Inflammatory macrophage treated with lipopolysaccharide for 4 hours (primary cell): ENCODE measurements around the gene BGN.

Source experiments
- DNase-seq: peaks from one replicate; pipeline ENCODE4 v3.0.0-alpha.2; 2020

BGN gene

GRCh38 chrX:153533091-153533490, 38.3 kb downstream of the BGN start:
- no peak for DNase-seq

DNA sequence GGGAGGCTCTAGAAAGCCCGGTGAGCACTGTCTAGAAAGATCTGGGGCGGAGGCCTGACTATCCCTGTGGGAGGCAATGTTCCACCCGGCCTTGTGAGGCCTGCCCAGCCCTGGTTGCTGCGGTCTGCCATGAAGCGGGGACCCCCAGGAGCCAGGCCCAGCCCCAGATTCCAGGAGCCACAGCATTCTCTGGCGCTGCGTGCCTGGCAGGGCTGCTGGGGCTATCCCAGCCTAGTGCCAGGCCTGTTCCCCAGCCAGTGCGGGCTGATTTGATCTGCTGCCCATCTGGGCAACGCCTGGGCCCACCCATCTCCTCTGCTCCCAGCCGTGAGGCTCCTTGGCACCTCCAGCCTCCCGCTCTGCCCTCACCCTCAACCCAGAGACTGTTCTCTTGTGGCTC, 42.3 kb downstream of the BGN start:
- DNase-seq, result no peak

DNA sequence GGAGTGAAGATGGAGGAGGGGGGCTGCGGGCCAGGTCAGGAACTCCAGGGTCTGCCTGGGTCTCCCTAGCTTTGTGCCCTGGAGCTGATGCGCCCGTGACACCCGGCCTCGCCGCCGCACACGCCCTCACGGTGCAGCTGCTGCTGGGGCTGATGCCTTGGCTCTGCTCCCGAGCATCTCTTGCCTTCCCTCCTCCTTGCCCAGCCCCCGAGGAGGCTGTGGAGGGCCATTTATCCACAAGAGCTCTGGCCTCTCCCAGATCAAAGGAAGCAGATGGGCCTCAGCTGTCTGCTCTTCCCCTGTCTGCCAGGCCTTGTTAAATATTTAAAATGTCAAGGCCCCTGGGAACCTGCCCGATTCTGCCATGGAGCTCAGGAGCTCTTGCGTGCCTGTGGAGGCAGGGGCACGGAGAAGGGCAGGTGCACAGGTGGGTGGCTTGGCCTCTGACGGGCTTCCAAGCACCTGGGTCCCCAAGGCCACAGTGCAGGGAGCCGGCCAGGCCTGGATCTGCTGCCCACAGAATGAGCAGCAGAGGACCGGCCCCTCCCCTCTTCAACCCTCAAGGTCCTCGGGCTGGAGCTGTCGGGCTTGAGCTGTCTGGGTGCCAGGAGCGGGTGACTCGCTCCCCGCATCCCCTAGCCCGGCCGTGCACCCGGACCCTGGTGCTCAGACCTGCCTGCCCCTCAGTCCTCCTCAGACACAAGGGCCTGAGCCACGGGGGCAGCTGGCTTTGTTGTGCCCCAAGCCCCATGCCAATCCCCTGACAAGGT, 42.9 kb downstream of the BGN start:
- DNase-seq, result no peak

DNA sequence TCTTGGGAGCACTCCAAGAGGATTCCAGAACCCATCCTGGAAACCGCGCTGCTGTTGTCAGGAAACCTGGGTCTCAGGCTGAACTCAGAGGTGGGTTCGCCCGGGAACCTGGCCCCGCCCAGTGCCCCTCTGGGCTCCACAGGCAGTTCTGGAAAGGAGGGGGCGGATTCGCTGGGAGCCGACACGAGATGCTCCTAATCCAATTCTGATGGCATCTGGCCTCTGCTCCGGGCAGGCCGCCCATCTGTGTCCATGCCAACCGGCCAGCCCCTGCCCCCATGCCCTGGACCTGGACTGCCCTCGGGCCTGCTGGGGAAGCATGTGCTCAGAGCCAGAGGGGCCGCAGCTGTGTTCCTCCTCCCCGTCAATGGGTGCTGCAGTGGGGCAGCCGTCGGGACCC, 43.6 kb downstream of the BGN start:
- no peak for DNase-seq

- peak; percentile 56 for DNase-seq
These were observed 44.6 kb downstream of the BGN start for GRCh38 chrX:153539171-153539978.

GRCh38 chrX:153539979-153540358, 45.2 kb downstream of the BGN start:
- no peak for DNase-seq

- DNase-seq, result no peak
These were observed 49.9 kb downstream of the BGN start for GRCh38 chrX:153544727-153545126.

GRCh38 chrX:153546386-153546785, 51.6 kb downstream of the BGN start:
- DNase-seq, result no peak

DNA sequence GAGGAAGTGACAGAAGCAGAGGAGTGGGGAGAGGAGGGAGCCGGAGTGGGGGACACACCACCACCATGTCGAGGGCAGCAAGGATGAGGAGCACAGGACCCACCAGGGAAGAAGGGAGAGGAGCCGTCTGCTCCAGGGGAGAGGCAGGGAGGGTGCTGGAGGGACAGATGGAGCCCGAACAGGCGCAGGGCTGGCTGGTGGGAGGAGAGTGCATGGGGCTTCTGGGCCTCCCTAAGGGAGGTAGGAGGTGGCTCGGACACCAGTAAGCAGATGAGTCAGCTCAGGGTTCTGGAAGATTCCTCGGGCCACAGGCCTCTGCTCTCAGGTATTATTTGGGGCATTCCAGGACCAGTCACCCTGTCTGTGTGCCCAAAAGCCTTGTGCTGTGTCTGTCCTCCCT, 52.4 kb downstream of the BGN start:
- no peak for DNase-seq

DNA sequence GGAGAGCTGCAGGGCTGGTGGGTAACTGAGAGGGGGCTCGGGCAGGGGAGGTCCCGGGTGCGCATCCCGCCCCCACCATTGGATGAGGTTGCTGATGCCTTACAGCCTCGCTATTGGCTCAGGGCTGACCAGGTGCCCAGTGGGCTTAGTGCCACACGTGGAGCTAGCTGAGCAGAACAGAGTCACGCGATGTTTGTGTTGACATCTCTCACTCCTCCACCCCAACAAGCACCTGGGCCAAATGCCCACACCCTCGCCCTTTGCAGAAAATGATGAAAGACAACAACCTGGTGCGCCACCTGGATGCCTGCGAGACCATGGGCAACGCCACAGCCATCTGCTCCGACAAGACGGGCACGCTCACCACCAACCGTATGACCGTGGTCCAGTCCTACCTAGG, 54.5 kb downstream of the BGN start:
- DNase-seq, result no peak

- DNase-seq, result no peak
These were observed 55.0 kb downstream of the BGN start for GRCh38 chrX:153549807-153550206.

DNA sequence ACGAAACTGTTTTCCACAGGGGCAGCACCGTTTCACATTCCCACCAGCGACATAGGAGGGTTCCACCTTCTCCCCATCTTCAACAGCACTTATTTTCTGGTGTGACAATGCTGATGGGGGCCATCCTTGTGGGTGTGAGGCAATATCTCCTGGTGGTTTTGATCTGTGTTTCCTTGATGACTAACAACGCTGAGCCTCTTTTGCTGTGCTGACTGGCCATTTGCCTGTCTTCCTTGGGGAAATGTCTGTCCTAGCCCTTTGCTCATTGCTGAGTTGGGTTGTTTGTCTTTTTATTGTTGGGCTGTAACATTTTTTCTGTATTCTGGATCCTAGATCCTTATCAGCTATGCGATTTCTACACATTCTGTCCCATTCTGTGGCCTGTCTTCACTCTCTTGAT, 56.4 kb downstream of the BGN start:
- no peak for DNase-seq

GRCh38 chrX:153554519-153555167, 59.9 kb downstream of the BGN start:
- peak; percentile 41 for DNase-seq

GRCh38 chrX:153556767-153557166, 62.0 kb downstream of the BGN start:
- no peak for DNase-seq

GRCh38 chrX:153557618-153558355, 63.0 kb downstream of the BGN start:
- DNase-seq, result peak; percentile 16
